ENCODE results near the gene WNT16. TPM values are rescaled to one million over a fixed set of nuclear protein-coding genes. Genes with fewer than 3 reads are reported as not detected.
"Not testable (repeated sequence)": the region's sequence is repeated elsewhere in the genome, so short reads cannot be mapped to it uniquely, and the experiment has no call there.

WNT16 gene
- polyA plus RNA-seq, 3 donors: not detected

DNA sequence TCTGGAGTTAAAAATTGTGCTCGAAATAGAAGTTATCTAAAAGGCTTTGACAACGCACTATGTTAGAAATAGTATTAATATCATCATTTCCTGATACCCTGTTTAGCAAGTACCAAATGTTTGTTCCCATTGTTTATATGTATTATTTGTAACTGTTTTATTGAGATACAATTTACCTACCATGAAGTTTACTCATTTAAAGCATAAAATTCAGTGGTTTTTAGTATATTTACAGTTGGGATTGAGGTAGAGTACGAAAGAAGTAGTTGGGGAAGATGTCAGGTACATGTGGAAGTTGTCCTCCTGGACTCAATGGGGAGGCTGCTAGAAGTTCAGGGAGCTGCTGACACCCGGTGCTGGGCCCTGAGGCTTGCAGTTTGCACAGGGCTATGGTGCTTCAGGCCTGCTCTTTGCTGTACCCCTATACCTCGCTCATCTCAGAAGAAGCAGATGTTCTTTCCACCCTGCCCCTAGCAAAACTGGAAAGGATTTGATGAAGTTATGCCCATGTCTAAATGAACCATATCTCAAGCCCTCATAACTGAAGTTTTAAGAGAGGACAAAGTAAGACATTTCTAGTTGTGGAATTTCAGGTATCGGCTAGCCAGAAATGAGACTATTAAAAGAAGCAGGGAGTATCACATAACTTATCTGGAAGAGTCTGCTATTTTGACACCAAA is 25.2 kb upstream of the WNT16 start:
- 91 to 93% (median 92%) methylated on average over 6 of the region's 6 CpGs for WGBS, 3 donors
- H3K27ac ChIP-seq (ENCODE audit: low read depth, low read length): no peak overlapping the region

DNA sequence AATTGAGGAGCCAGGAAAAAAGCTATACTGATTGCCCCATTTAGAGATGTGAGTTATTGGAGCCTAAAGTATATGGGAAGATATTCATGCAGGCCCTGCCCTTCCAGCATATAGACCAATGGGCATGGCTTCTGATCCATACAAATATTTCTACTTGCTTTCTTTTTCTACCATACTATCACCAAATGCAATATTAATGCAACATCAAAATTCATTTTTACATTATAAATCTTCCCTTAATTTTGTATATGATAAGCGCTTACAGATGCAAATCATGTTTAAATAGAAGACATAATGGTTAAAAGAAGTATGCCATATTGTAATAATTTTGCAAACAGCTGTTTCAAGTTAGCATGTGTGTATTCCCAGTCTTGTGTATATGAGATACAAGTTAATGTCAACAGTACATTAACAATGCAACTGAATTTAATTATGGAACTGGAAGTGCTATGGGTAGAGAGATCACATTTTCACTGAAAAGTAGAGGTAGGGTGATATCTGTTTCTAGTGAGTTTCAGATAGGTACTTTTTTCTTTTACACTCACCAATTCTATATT is 24.6 kb upstream of the WNT16 start:
- WGBS, 3 donors: 93 to 96% (median 94%) methylated on average over 1 of the region's 1 CpG
- no peak overlapping the region for H3K27ac ChIP-seq (ENCODE audit: low read depth, low read length)

DNA sequence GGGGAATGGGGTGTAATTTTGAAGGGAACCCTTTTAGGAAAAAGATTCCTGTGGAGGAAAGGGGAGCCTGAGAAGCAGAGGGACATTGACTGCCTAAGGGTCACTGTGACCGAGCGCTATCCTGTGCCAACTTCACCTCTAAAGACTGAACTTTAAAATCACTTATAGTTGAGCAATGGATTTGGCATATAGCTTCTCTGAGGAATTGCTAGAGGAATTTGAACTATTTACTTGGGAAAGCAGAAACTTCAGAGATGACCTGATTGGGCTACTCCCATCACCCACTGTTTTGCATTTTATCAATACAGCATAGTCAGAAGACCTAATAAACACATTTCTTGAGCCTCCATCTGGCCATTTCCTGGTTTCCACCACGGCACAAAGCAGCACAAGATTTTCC is 23.7 kb upstream of the WNT16 start:
- 60 to 87% (median 69%) methylated on average over 3 of the region's 3 CpGs for WGBS, 3 donors
- H3K27ac ChIP-seq (ENCODE audit: low read depth, low read length): no peak overlapping the region

- H3K27ac ChIP-seq (ENCODE audit: low read depth, low read length): no peak overlapping the region
- 46 to 62% (median 54%) methylated on average over 3 of the region's 3 CpGs for WGBS, 3 donors
Observed at GRCh38 chr7:121306565-121306964, 22.2 kb upstream of the WNT16 start.

- 66 to 71% (median 67%) methylated on average over 4 of the region's 4 CpGs for WGBS, 3 donors
- H3K27ac ChIP-seq (ENCODE audit: low read depth, low read length): no peak overlapping the region
Observed at GRCh38 chr7:121307021-121307574, 21.7 kb upstream of the WNT16 start.

DNA sequence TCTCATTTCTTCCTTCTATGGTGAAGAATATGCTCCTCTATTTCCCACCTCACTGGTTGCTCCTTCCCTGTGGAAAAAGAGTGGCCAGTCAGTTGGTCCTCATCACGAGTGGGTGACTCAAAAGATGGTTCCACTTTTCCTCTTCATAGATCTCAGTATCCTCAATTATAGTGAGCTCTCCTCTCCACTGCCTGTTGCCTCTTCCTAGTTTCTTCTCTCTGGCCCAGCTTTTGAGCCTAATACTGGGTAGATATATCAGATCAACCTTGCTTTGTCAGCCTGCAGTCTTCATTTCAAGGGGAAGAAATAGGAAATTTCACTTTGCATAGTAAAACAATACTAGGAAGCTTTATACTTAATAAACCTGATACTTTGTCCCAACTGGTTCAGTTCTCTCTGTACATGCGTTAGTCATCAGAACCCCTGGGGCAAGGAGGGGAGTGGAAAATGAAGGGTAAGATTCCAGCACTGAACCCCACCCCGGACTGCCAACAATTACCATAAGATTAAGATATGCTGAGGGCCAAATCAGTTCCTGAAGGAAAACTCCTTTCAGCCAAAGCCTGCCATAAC is 15.5 kb upstream of the WNT16 start:
- H3K27ac ChIP-seq (ENCODE audit: low read depth, low read length): no peak overlapping the region
- WGBS, 3 donors: 50 to 64% (median 55%) methylated on average over 3 of the region's 3 CpGs

- no peak overlapping the region for H3K27ac ChIP-seq (ENCODE audit: low read depth, low read length)
- 20 to 53% (median 52%) methylated on average over 9 of the region's 9 CpGs for WGBS, 3 donors
Observed at GRCh38 chr7:121313793-121314676, 14.8 kb upstream of the WNT16 start.

DNA sequence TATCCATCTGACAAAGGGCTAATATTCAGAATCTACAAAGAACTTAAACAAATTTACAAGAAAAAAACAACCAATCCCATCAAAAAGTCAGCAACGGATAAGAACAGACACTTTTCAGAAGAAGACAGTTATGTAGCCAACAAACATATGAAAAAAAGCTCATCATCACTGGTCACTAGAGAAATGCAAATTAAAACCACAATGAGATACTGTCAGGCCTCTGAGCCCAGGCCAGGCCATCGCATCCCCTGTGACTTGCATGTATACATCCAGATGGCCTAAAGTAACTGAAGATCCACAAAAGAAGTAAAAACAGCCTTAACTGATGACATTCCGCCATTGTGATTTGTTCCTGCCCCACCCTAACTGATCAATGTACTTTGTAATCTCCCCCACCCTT is 13.6 kb upstream of the WNT16 start:
- H3K27ac ChIP-seq (ENCODE audit: low read depth, low read length): not testable (repeated sequence)
- 89 to 93% (median 91%) methylated on average over 2 of the region's 3 CpGs for WGBS, 3 donors

- H3K27ac ChIP-seq (ENCODE audit: low read depth, low read length): no peak overlapping the region
- 48 to 71% (median 65%) methylated on average over 3 of the region's 3 CpGs for WGBS, 3 donors
Observed at GRCh38 chr7:121322460-121322859, 6.3 kb upstream of the WNT16 start.

DNA sequence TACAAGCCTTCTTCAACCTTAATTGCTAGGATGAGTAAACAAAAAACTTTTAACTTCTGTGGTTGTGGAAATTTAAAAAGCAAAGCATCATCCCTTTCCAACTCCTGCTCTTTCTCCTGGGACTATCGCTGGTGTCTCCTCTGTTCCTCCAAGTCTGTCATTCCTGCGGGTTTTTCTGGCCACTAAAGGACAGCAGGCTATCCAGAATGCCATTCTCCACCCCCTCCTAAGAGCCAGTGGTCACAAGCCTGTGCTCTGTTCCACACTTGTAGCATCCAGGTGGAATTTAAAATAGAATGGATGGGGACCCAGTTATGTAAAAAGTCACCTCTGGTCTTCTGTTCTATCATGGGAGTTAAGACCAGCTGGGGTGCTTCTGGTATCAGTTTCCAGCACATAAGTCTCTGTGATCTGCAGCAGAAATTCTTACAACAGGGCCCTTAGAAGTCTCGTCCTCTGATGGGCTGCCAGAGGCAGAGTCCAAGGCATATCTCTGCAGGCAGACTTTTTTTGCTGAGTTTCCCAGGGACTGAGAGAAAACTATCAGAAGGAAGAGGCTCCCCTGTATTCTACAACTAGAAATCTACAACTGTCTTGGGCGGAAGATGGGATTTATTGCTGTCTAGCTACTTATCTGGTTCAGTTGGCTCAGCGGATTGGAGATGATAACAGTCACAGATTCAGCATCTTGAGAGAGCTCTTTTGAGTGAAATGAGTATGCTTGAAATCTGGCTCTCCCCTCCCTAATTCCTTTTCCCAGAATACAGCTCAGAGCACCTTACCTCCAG is 5.1 kb upstream of the WNT16 start:
- H3K27ac ChIP-seq (ENCODE audit: low read depth, low read length): no peak overlapping the region
- 46 to 72% (median 64%) methylated on average over 5 of the region's 5 CpGs for WGBS, 3 donors

DNA sequence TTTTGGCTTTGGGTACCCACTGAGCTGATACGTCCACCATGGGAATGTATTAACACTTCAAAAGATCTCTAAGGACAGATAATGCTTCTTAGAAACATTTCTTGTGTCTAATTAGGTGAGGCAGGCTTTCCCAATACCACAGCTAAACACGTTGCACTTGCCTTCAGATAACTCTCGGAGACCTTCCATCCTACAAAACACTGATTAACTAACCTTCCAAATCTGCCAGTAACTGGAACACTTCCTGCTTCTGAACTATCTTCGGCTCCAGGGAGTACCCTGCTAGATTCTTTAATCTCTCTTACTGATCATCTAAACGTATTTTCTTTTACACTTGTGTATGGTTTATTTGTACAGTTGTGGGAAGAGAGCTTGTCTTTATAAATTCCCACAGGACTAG is 1.1 kb upstream of the WNT16 start:
- H3K27ac ChIP-seq (ENCODE audit: low read depth, low read length): no peak overlapping the region
- 76 to 86% (median 80%) methylated on average over 5 of the region's 5 CpGs for WGBS, 3 donors

DNA sequence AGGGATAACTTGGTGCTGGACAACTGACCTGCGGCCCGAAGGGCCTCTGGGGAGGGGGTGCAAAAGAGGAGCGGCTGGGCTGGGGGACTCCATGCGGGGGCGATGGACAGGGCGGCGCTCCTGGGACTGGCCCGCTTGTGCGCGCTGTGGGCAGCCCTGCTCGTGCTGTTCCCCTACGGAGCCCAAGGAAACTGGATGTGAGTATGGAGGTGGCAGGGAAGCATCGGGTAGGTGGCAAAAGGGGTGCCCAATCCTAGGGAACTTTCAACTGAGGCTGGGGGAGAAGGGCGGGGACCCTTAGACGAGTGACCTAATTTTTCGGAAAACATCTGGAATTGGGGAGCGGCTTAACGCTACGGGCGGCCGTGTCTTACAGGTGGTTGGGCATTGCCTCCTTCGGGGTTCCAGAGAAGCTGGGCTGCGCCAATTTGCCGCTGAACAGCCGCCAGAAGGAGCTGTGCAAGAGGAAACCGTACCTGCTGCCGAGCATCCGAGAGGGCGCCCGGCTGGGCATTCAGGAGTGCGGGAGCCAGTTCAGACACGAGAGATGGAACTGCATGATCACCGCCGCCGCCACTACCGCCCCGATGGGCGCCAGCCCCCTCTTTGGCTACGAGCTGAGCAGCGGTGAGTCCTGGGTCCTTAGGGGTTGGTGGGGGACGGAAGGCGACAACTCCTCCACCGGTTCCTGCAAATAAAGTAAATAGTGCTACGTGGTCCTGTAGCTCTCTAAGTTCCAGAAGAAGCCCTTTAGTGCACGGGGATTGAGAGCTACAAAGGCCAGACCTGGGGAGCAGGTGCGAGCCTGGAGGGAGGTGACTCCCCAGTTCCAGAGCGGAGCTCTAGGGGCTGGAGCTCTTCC is 622 bp downstream of the WNT16 start:
- 3 to 4% (median 3%) methylated on average over 47 of the region's 47 CpGs for WGBS, 3 donors
- no peak overlapping the region for H3K27ac ChIP-seq (ENCODE audit: low read depth, low read length)

GRCh38 chr7:121330053-121330833 is 1.4 kb downstream of the WNT16 start:
- H3K27ac ChIP-seq (ENCODE audit: low read depth, low read length): no peak overlapping the region
- 3 to 5% (median 4%) methylated on average over 52 of the region's 52 CpGs for WGBS, 3 donors

GRCh38 chr7:121331048-121331447 is 2.2 kb downstream of the WNT16 start:
- WGBS, 3 donors: 72 to 84% (median 80%) methylated on average over 4 of the region's 4 CpGs
- H3K27ac ChIP-seq (ENCODE audit: low read depth, low read length): no peak overlapping the region

GRCh38 chr7:121331574-121331973 is 2.8 kb downstream of the WNT16 start:
- H3K27ac ChIP-seq (ENCODE audit: low read depth, low read length): no peak overlapping the region
- 65 to 74% (median 71%) methylated on average over 5 of the region's 5 CpGs for WGBS, 3 donors

DNA sequence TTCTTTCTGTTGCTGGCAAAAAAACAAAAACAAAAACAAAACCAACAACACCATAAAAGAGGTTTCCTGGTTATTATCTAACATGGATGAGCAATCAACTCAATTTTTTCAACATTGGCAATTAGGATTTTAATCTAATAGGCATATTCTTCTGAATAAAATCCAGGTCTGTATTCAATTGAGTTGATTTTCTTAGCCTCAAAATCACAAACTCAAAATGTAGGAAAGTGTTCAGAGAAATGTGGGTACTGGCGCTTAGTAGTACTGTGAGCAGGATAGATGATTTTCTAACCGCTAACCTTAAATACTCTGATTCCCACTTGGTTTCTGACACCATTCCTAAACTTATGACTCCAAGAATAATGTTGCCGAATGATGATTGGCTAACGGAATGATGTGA is 5.6 kb downstream of the WNT16 start:
- 96 to 99% (median 97%) methylated on average over 4 of the region's 4 CpGs for WGBS, 3 donors
- no peak overlapping the region for H3K27ac ChIP-seq (ENCODE audit: low read depth, low read length)

Measured in adipose tissue (tissue), 3 donors.